Mesenteric fat pad (tissue), 1 donor: ENCODE results near the gene PHC2. TPM values are rescaled to one million over a fixed set of nuclear protein-coding genes. Genes with fewer than 3 reads are reported as not detected.
A peak's percentile ranks its signal among the peaks of the same experiment; 100 is the strongest.

Experiments used
- DNase-seq: peaks from one replicate; pipeline ENCODE4 v3.0.0-alpha.2; 2020; ENCODE audit warnings: low spot score
- long read RNA-seq: library from polyadenylated mRNA; unstranded; transcript quantifications from one replicate; pipeline ENCODE4 v2.0.0, GENCODE V29; 2020
- total RNA-seq: library from RNA; stranded (reverse); fragmentation: NEBNext Ultra II Directional; extraction: Animal tissue kit (Norgen Biotek cat#: 25700); gene quantifications from one replicate; pipeline ENCODE4 v1.2.1, GENCODE V29; 2021
- donor health status: DM: yes; HTN: yes; CAD: no.

The PHC2 gene, protein sequence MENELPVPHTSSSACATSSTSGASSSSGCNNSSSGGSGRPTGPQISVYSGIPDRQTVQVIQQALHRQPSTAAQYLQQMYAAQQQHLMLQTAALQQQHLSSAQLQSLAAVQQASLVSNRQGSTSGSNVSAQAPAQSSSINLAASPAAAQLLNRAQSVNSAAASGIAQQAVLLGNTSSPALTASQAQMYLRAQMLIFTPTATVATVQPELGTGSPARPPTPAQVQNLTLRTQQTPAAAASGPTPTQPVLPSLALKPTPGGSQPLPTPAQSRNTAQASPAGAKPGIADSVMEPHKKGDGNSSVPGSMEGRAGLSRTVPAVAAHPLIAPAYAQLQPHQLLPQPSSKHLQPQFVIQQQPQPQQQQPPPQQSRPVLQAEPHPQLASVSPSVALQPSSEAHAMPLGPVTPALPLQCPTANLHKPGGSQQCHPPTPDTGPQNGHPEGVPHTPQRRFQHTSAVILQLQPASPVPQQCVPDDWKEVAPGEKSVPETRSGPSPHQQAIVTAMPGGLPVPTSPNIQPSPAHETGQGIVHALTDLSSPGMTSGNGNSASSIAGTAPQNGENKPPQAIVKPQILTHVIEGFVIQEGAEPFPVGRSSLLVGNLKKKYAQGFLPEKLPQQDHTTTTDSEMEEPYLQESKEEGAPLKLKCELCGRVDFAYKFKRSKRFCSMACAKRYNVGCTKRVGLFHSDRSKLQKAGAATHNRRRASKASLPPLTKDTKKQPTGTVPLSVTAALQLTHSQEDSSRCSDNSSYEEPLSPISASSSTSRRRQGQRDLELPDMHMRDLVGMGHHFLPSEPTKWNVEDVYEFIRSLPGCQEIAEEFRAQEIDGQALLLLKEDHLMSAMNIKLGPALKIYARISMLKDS
- total RNA-seq = 142 TPM
- long read RNA-seq, partial matches to known transcripts = 53 of 79 reads
- long read RNA-seq, other reads (novel, unspliced or antisense) = 25 of 79 reads

DNA sequence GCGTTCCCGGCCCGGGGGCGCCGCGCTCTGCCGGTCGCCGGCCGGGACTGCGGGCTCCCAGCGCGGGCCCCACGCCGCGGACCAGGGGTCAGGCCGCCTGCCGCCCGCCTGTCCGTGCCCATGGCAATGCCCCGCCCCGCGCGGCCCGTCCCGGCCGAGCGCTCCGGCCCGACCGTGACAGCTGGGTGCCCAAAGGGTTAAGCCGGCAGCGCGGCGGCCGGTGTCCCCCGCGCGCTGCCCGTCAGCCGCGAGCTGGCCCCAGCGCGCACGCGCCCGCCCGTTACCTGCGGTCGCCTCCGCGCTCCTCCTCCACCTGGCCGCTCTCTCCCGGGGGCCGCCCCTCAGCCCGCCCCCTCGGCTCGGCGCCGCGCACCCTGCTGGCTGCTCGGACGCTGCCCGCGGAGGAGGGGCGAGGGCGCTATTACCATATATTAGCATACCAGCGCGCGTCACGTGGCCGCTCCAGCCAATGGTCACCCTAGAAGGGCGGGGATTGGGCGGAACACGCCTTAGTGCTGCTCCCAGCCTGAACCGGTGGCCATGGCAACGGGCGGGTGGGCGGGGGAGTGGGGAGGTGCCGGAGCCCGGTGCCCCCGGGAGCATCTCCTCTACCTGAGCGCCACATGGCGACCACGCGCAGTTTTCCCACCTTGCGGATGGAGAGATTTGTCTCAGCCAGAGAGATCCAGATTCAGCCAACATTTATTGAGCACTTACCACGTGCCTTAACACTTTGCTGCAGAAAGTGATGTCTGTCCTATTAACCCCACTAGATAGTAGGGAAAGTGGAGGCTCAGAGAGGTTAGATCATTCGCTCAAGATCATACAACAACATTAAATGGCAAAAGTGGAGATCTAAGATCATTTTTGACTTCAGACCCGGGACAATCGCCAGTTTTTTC, at the start of gene PHC2:
Gene PHC2 (minus strand): TSS at position 404 of the 902 bp plus-strand sequence. CDS start 55,556 bp downstream, outside the sequence.
- DNase-seq = peak; percentile 99

DNA sequence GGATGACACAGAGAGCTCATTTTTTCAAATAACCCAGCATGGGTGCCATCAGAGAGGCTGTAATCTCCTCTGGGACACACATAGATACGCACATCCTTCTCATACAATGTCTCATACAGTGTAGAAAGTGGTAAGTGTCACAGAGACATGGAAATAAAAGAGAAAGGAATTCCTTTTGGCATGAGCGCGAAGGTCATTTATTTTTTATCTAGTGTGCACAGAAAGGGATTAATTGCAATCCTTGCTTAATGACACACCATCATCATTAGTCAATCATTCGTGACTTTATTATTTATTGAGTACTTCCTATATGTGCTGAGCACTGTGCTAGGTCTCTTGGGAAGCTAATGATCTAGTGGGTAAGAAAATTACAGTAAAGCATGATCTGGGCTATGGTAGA, 46.6 kb upstream of the PHC2 start:
- DNase-seq = no peak

DNA sequence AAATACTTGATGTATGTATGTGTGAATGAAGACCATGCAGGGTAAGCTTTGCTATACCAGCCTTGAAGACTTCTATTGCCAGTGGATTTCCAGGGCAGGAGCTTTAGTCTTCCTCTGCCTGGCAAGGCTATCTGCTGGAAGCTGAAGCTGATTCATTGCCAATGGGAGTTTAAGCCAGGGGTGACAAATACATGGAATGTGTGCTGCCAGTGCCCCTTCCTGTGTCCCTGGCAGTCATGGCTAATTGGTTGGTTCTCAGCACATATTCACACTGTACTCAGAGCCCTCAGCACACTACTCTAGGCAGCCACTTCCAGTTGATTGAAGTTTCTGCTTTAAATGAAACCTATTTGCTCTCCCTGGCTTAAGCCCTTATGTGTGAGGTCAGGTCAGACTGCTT, 43.0 kb upstream of the PHC2 start:
- no peak for DNase-seq

DNA sequence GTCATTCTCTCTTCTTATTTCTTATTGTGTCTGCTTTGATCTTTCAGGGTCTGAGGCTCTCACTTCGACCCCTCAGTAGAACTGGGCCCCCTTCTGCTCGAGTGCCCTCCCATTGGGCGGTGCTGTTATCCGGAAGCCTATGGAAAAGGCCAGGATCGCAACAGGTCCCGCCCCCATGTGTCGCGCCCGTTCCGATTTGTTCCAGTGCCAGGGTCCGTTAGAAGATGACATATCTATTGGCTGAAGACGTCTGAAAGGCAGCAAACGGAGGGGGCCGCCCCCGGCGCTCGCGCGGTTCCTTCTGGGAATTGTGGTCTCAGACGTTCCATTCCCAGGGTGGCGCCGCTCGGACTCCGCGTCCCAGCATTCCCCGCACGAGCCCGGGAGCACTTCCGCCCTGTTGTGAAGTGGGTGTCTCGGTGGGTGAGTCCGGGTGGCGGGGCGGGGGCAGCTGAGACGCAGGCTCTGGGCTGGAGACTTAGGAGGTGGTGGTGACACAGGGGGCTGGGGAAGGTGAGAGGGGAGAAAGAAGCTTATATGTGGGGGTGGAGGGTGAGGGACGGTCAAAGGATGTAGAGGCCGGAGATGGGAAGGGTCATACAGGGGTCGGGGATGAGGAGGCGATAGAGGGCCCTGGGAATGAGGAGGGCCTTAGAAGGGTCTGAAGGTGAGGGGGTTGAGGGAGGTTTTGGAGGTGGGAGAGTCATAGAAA, 41.5 kb upstream of the PHC2 start, which contains the start of gene ZSCAN20:
Gene ZSCAN20 (plus strand): TSS at position 377 of the 712 bp plus-strand sequence. CDS start 6,644 bp downstream, outside the sequence.
- DNase-seq = peak; percentile 98

DNA sequence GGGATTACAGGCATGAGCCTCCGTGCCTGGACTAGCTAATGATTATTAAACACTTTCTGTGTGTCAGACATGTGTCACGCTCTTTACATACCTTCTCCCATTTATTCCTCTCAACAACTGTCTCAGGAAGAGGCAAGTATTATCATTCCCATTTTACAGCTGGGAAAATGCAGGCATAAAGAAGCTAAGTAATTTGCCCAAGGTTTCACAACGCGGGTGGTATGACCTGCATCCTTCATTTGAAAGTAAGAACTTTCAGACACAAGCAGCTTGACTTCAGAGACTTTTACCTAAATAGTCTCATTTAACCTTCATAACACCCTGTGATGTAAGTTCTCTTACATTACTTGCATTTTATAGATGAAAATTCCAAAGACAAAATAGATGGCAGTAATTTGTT, 40.5 kb upstream of the PHC2 start:
- no peak for DNase-seq

DNA sequence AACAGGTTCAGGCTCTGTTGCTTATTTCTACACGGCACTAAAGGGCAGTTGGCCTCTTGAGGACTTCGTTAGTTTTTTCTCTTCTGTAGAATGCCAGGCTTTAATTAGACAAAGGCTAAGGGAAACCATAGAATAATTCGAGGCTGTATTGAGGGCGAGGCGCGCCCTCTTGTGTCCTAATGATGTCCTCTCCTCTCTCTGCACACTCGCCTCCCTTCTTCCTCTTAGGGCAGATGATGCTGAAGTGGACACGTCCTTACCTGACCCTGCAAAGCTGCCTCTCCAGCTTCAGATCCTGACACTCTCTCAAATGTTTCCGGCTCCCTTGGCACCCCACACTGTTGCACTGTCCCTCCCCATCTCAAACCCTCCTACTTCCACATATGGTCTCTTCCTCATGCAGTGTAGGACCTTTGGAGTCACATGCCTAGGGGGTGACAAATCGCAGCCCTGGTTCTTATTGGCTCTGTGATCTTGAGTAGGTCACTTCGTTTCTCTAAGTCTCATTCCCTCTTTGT, 39.7 kb upstream of the PHC2 start:
- DNase-seq = no peak

DNA sequence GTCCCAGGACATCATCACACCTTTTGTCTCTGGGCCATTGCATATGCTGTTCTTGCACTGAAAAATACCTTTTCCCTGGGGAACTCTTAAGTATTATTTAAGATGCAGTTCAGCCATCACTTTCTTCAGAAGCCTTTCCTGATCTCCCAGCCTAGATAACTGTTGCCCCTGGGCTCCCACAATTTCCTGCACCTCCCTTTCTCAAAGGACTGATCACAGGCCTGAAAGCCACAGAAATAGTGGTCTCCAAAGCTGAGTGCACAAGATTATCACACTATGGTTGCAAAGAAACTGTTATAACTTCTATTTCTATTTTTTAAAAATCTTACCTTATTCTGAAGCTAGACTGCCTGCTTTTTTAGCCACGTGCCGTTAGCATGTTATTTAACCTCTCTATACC, 38.8 kb upstream of the PHC2 start:
- no peak for DNase-seq

DNA sequence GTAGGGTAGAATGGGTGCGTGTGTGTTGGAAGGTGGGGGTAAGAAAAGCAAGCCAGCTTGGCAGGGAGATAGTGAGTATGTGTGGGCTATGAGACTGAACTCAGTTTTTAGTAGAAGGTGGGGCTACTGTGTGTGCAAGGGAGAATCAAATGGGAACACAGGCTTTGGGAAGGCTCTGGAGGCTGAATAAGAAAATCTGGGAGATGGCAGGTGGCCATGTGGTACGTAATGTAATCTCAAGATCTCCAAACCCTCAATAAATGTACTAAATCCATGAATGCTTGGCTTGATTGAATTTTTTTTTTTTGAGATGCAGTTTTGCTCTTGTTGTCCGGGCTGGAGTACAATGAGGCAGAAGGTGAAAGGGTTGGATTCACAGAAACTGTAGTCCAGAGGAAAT, 38.1 kb upstream of the PHC2 start:
- DNase-seq = no peak

DNA sequence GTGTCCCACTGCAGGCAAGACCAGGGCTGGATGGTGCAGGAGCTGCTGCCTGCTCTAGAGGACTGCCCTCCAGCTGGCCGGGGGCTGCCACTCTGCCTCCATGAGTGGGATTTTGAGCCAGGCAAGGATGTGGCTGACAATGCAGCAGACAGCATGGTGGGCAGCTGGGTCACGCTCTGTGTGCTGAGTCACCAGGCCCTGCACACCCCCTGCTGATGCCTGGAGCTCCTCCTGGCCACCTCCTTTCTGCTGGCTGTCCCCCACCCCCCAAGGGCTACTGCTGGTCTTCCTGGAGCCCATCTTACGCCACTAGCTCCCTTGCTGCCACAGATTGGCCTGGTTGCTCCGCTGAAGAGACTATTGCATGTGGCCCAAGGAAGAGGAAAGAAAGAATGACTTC, 37.6 kb upstream of the PHC2 start:
- DNase-seq = no peak

DNA sequence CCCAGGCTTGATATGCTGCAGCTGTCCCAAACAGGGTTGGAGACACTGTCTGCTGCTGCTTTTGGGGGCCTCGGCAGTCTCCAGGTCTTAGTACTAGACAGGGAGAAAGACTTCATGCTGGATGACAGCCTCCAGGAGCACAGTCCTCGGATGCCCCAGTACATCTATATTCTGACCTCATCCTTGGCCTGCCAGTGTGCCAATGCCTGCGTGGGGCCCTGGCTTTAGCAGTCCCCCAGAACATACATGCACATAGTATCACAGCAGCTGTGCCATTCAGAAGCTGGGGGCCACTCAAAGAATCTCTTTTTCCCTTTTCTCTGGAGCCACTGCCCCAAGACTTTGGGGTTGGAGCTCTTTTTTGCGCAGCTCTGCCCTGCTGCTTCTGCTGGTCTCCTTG, 37.1 kb upstream of the PHC2 start:
- DNase-seq = no peak

DNA sequence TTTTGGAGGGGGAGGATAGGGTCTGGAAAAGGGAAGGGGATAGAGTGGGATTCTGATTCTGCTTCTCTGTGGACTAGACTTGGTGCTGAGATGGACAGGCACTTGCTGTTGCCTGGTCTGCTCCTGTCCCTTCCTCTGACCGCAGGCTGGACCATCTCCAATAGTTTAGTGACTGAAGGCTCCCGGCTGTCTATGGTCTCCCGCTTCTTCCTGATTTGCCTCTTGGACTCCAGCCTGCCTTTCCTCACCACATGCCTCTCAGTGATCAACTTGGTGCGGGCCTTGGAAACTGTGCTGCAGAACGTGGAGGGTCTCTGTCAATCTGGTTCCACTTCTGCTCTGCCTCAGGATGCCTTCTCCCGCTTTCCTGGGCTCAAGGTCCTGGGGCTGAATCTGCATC, 35.3 kb upstream of the PHC2 start:
- DNase-seq = no peak

DNA sequence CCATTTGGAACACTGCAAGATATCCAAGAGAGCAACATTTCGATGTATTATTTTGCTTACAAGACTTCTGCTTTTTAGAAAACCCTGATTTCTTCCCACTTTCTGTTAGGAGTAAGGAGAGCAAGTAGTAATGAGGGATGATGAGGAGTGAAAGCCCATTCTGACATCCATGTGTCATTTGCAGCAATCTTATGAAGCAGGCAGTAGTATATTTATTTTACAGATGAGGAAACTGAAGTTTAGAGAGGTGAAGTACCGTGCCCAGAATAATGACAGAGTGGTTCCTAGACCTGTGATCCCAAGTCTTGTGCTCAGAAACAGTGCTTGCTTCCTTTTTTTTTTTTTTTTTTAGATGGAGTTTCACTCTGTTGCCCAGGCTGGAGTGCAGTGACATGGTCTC, 34.4 kb upstream of the PHC2 start:
- no peak for DNase-seq

DNA sequence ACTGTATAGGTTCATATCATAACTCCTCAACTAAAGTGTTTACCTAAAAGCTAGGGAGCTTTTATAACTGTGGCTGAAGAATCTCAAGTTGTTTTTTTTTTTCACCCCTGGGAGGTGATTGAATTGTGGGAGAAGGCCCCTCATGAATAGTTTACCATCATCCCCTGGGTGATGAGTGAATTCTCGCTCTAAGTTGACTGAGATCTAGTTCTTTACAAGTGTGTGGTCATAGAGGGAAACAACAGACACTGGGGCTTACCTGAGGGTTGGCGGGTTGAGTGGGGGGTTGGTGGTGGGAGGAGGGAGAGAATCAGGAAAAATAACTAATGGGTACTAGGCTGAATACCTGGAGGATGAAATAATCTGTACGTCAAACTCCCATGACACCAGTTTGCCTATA, 33.7 kb upstream of the PHC2 start:
- no peak for DNase-seq

DNA sequence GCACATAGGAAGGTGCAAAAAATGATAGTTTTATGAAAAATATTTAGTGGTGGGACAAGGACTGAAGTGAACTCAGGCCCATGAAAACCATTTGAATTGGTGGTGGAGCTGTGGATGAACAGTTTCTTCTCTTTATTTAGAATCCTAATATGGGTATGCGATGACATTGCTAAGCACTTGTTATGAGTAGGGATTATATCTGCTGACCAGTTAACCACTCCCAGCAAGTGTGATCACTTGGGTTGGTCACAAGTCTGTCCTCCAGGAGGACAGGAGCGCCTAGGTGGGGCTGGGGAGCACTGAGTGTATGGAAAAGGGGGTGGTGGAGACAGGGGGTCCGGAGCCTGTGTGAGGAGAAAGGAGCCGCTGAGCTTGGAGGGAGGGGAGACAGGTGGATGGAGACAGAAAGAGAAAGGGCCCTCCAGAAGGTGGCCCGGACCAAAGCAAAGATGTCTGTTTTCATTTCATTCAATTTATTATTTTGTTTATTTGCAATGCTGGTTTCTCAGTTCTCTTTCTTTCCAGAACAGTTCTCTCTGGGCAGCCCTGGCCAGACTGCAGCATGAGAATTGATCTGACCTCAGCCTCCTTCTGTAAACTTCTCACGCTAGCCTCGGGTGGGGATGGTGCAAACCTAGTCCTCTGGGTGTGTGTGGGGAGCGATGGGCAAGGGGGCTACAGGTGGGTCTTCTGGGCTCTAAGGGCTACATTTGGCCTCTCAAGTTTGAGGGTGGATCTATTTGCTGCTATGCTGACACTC, 31.7 kb upstream of the PHC2 start:
- DNase-seq = no peak

DNA sequence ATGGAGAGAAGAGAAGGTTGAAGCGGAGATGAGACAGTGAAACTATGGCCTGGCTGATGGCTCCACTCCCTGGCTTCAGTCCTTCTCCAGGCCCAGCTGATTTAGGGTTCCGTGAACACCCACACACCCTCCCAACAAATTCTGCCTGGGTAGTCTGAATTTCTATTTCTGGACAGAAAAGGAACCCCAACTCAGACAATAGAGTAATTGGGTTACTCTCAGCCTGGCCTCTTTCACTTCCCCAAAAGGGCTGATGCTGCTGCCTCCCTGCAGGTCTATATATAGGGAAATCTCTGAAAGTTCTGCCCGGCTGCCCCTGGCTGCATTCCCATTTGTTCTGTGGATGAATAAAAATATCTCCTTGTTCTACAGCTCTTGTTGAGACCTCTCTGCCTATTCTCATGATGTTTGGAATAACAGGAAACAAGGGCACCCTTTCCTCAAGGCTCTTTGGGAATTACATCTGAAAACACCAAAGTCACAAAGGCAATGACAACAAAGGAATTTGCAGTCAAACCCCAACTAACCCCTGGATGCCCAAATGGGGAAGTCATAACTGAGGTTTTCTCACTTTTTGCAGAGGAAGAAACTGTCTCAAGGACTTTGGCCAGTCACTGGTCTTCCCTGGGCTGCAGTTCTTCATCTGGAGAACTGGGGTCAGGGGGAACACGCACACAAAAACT, 30.2 kb upstream of the PHC2 start:
- DNase-seq = no peak

DNA sequence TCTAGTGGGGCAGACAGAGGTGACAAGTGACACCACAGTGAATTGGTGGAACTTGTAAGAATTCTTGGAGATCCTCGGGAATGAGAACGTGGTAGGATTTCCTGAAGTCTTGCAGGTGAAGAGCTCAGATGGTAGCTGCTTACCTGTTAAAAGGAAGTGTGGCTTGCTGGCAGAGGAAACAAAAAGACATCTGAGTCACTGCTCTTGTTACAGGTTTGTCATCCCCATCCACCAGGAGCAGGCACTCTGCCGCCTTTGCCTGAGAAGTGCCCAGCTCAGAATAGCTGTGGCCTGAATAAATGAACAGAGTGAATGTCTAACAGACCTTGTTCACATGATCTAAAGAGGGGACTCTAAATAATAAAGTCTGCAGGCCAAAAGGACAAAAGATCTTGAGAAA, 29.2 kb upstream of the PHC2 start:
- DNase-seq = no peak

DNA sequence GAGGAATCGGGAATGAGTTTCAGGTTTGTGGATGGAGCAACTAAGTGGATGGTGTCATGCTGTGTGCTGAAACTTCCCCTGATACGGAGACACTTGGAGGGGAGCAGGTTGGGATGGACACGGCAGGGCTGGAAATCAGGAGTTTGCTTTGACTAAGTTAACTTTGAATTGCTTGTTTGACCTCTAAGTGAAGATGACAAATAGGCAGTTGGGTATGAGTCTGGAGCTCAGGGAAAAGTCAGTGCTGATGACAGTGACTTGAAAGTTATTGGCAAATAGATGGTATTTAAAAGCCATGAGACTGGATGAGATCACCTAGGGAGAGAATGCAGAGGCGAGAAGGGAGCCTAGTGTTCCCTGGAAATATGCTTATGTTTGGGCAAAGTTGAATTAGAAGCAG, 28.8 kb upstream of the PHC2 start:
- DNase-seq = no peak

DNA sequence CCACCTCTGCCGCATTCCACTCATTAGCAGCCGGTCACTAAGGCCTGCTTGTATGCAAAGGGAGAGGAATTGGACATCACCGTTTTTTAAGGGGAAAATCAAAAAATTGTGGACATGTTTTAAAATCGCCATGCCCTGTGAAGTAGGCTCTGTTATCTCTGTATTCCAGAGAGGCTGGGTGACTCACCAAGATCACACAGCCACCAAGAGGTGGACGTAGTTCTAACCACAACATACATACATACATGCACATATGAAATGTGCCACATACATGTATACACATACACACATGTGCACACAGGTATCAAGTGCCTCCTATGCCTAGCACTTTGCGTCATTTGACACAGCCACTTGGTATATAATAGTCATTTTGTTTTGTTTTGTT, 25.6 kb upstream of the PHC2 start:
- no peak for DNase-seq
